ENCODE results near the gene EVC2. TPM values are rescaled to one million over a fixed set of nuclear protein-coding genes. Genes with fewer than 3 reads are reported as not detected.

EVC2 gene
- total RNA-seq, 1 experiment from 2014 or later, result 3.2 TPM

DNA sequence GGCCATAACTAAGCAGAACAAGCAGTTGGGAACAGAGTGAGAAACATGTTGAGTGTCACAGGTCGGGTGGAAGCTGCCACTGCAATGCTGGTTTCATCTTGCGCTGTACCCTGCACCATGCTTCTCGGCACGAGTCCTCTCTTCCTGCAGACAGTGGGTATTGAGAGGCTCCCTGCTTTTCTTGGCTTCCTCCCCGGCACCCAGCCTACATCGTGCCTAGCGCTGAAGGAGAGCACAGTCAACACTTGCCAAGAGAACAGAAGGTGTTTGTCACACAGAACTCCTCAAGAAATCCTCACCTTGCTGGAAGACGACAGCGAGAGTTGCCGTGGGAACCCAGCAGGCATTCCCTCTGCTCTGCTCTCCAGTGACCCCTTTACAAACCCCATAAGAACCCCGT is 53.6 kb downstream of the EVC2 start:
- no peak for DNase-seq
- H3K36me3 ChIP-seq (ENCODE audit: low read depth, low read length), result no peaks in the 10 kb centered on the region
- TF ChIP-seq, protein P1, sequence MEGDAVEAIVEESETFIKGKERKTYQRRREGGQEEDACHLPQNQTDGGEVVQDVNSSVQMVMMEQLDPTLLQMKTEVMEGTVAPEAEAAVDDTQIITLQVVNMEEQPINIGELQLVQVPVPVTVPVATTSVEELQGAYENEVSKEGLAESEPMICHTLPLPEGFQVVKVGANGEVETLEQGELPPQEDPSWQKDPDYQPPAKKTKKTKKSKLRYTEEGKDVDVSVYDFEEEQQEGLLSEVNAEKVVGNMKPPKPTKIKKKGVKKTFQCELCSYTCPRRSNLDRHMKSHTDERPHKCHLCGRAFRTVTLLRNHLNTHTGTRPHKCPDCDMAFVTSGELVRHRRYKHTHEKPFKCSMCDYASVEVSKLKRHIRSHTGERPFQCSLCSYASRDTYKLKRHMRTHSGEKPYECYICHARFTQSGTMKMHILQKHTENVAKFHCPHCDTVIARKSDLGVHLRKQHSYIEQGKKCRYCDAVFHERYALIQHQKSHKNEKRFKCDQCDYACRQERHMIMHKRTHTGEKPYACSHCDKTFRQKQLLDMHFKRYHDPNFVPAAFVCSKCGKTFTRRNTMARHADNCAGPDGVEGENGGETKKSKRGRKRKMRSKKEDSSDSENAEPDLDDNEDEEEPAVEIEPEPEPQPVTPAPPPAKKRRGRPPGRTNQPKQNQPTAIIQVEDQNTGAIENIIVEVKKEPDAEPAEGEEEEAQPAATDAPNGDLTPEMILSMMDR (conservative IDR thresholded peaks at IDR 0.05; ENCODE audit: low read depth, low read length), result no peak
- no peak for TF ChIP-seq EZH2phosphoT487 (IDR thresholded peaks at IDR 0.05; ENCODE audit: borderline replicate concordance, low read length)
- TF ChIP-seq EZH2 (IDR thresholded peaks at IDR 0.05; ENCODE audit: low read length, unreplicated experiment), result no peak
- H3F3A ChIP-seq (ENCODE audit: low read length, unreplicated experiment), result no peaks in the 10 kb centered on the region
- ATAC-seq, result no peak
- no peak overlapping the region for H3K9ac ChIP-seq (ENCODE audit: low read length)
- H3K79me2 ChIP-seq (ENCODE audit: low read length), result no peaks in the 10 kb centered on the region
- ChIA-PET POLR2A (ENCODE audit: unreplicated experiment) (no interaction called here), CTCF (no interaction called here)
- no peak overlapping the region for H3K4me3 ChIP-seq (ENCODE audit: low read length)
- H3K27ac ChIP-seq (ENCODE audit: low read length), result no peak overlapping the region
- no peaks in the 10 kb centered on the region for H3K27me3 ChIP-seq (ENCODE audit: low read length)
- no peaks in the 10 kb centered on the region for H4K20me1 ChIP-seq (ENCODE audit: low read length)
- no peaks in the 10 kb centered on the region for H3K9me3 ChIP-seq (ENCODE audit: low read length)
- no peak overlapping the region for H3K4me2 ChIP-seq (ENCODE audit: low read length)
- H3K9me2 ChIP-seq (replicated peaks; ENCODE audit: low read length), result no peaks in the 10 kb centered on the region
- H3K4me1 ChIP-seq (ENCODE audit: insufficient read depth, low read length), result no peaks in the 10 kb centered on the region
- no TSS peak for BruUV-seq (replicated peaks)
- H2AFZ ChIP-seq (ENCODE audit: low read length), result no peak overlapping the region
- intact Hi-C loops (cut with micrococcal nuclease), result no loop called here

DNA sequence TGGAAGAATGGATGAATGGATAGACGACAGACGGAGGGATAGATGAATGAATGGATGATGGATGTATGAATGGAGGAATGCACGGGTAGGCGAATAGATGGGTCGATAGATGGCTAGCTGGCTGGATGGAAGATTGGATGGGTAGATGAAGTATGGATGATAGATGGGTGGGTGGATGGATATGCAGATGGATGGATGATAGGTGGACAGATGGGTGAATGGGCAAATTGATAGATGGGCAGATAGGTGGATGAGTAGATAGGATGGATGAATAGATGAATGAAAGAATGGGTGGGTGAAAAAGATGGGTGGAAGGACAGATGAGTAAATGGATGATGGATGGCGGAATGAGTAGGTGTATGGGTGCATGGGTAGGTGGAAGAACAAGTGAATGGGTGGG is 57.3 kb downstream of the EVC2 start:
- no peaks in the 10 kb centered on the region for H3K4me1 ChIP-seq (ENCODE audit: insufficient read depth, low read length)
- CTCF ChIA-PET, result no interaction called here

DNA sequence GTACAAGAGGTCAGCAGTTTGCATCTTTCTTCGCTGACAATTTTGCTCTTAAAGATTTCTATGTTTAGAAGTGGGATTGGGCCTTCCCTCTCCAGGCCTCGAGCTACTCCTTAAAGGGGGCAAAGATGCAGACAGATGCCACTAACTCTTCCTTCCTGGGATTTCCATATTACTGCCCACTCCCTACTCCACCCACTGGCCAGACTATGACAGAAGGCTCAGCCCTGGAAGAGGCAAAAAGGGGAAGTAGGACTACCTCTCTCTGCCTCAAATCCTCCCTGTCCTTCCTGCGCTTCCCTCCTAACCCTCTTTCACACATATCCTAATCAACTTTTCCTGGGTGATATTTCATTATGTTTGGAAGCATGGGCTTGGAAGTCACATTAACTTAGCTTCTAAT is 58.3 kb downstream of the EVC2 start:
- no peaks in the 10 kb centered on the region for H3K79me2 ChIP-seq (ENCODE audit: low read length)
- H3K4me1 ChIP-seq (ENCODE audit: insufficient read depth, low read length), result no peaks in the 10 kb centered on the region
- no peaks in the 10 kb centered on the region for H3F3A ChIP-seq (ENCODE audit: low read length, unreplicated experiment)
- H3K27ac ChIP-seq (ENCODE audit: low read length), result no peak overlapping the region
- no peaks in the 10 kb centered on the region for H4K20me1 ChIP-seq (ENCODE audit: low read length)
- no peaks in the 10 kb centered on the region for H3K9me3 ChIP-seq (ENCODE audit: low read length)
- CTCF ChIA-PET, result no interaction called here
- no peak overlapping the region for H2AFZ ChIP-seq (ENCODE audit: low read length)
- H3K4me2 ChIP-seq (ENCODE audit: low read length), result no peak overlapping the region
- ATAC-seq (no peak), DNase-seq (no peak)
- intact Hi-C loops (cut with micrococcal nuclease), result no loop called here
- no peaks in the 10 kb centered on the region for H3K27me3 ChIP-seq (ENCODE audit: low read length)
- H3K9ac ChIP-seq (ENCODE audit: low read length), result no peak overlapping the region
- H3K36me3 ChIP-seq (ENCODE audit: low read depth, low read length), result no peaks in the 10 kb centered on the region
- no peaks in the 10 kb centered on the region for H3K9me2 ChIP-seq (replicated peaks; ENCODE audit: low read length)
- TF ChIP-seq EZH2phosphoT487 (IDR thresholded peaks at IDR 0.05; ENCODE audit: borderline replicate concordance, low read length), result no peak
- no peak for TF ChIP-seq EZH2 (IDR thresholded peaks at IDR 0.05; ENCODE audit: low read length, unreplicated experiment)
- TF ChIP-seq, protein P1 (conservative IDR thresholded peaks at IDR 0.05; ENCODE audit: low read depth, low read length), result no peak
- POLR2A ChIA-PET (ENCODE audit: unreplicated experiment), result no interaction called here
- BruUV-seq (replicated peaks), result no TSS peak
- no peak overlapping the region for H3K4me3 ChIP-seq (ENCODE audit: low read length)

More for the DNA sequence above, 57.3 kb downstream of the EVC2 start:
- H3K4me2 ChIP-seq (ENCODE audit: low read length), result no peak overlapping the region
- no peak overlapping the region for H3K9ac ChIP-seq (ENCODE audit: low read length)
- no peaks in the 10 kb centered on the region for H4K20me1 ChIP-seq (ENCODE audit: low read length)
- no peak overlapping the region for H3K27ac ChIP-seq (ENCODE audit: low read length)
- ATAC-seq, result no peak
- no peak overlapping the region for H2AFZ ChIP-seq (ENCODE audit: low read length)
- H3K4me3 ChIP-seq (ENCODE audit: low read length), result no peak overlapping the region
- DNase-seq, result no peak
- H3K9me3 ChIP-seq (ENCODE audit: low read length), result no peaks in the 10 kb centered on the region
- TF ChIP-seq EZH2 (IDR thresholded peaks at IDR 0.05; ENCODE audit: low read length, unreplicated experiment), result no peak
- TF ChIP-seq, protein P1 (conservative IDR thresholded peaks at IDR 0.05; ENCODE audit: low read depth, low read length), result no peak
- TF ChIP-seq EZH2phosphoT487 (IDR thresholded peaks at IDR 0.05; ENCODE audit: borderline replicate concordance, low read length), result no peak
- no peaks in the 10 kb centered on the region for H3K36me3 ChIP-seq (ENCODE audit: low read depth, low read length)
- POLR2A ChIA-PET (ENCODE audit: unreplicated experiment), result no interaction called here
- H3K27me3 ChIP-seq (ENCODE audit: low read length), result no peaks in the 10 kb centered on the region
- H3K79me2 ChIP-seq (ENCODE audit: low read length), result no peaks in the 10 kb centered on the region
- no TSS peak for BruUV-seq (replicated peaks)
- H3K9me2 ChIP-seq (replicated peaks; ENCODE audit: low read length), result no peaks in the 10 kb centered on the region
- H3F3A ChIP-seq (ENCODE audit: low read length, unreplicated experiment), result no peaks in the 10 kb centered on the region
- intact Hi-C loops (cut with micrococcal nuclease), result no loop called here

Data from PC-3 (cell line).